MM.1S (cell line): ENCODE measurements around the gene TMEM69.

Experiments
- DNase-seq: peaks from one replicate; pipeline ENCODE4 v3.0.0-alpha.2; 2015
- H2AFZ ChIP-seq: fragments of 300-600 bp; sonication (generic); 2 replicates; pipeline ENCODE4 v1.6.0; 2016; ENCODE audit warnings: antibody characterized with exemption, low read length
- H3F3A ChIP-seq: fragments of 300-600 bp; sonication (generic); 2 replicates; pipeline ENCODE4 v1.6.1; 2016; ENCODE audit warnings: mild to moderate bottlenecking, antibody characterized with exemption, low read length, moderate library complexity, mixed read lengths; ENCODE audit not compliant: insufficient read depth
- H3K27ac ChIP-seq: fragments of 300-600 bp; sonication (generic); 2 replicates; pipeline ENCODE4 v1.5.1; 2016; ENCODE audit warnings: mild to moderate bottlenecking, low read length
- H3K27me3 ChIP-seq: fragments of 300-600 bp; sonication (generic); replicated peaks from 2 replicates; pipeline ENCODE4 v1.6.0; 2016; ENCODE audit warnings: low read length; ENCODE audit not compliant: insufficient read depth
- H3K36me3 ChIP-seq: fragments of 300-600 bp; sonication (generic); replicated peaks from 2 replicates; pipeline ENCODE4 v1.6.1; 2016; ENCODE audit warnings: mild to moderate bottlenecking, low read length, mixed read lengths; ENCODE audit not compliant: insufficient read depth
- H3K4me1 ChIP-seq: fragments of 300-600 bp; sonication (generic); 2 replicates; pipeline ENCODE4 v1.6.1; 2016; ENCODE audit warnings: low read length, mixed read lengths
- H3K4me2 ChIP-seq: fragments of 300-600 bp; sonication (generic); 2 replicates; pipeline ENCODE4 v1.6.0; 2016; ENCODE audit warnings: low read depth, low read length
- H3K4me3 ChIP-seq: fragments of 300-600 bp; sonication (generic); 2 replicates; pipeline ENCODE4 v1.5.1; 2016; ENCODE audit warnings: low read length, mixed read lengths
- H3K79me2 ChIP-seq: fragments of 300-600 bp; sonication (generic); 2 replicates; pipeline ENCODE4 v1.6.1; 2016; ENCODE audit warnings: mixed run types, low read length, mixed read lengths
- H3K9ac ChIP-seq: fragments of 300-600 bp; sonication (generic); 2 replicates; pipeline ENCODE4 v1.6.1; 2016; ENCODE audit warnings: low read length, mixed read lengths
- H3K9me2 ChIP-seq: fragments of 300-600 bp; sonication (generic); replicated peaks from 2 replicates; pipeline ENCODE4 v1.6.1; 2016; ENCODE audit warnings: mild to moderate bottlenecking, low read length, mixed read lengths; ENCODE audit not compliant: insufficient read depth
- H3K9me3 ChIP-seq: fragments of 300-600 bp; sonication (generic); replicated peaks from 2 replicates; pipeline ENCODE4 v1.6.1; 2016; ENCODE audit warnings: mild to moderate bottlenecking, low read length, mixed read lengths; ENCODE audit not compliant: insufficient read depth
- H4K20me1 ChIP-seq: fragments of 300-600 bp; sonication (generic); 2 replicates; pipeline ENCODE4 v1.6.1; 2016; ENCODE audit warnings: mild to moderate bottlenecking, low read length, moderate library complexity, mixed read lengths; ENCODE audit not compliant: insufficient read depth
- EZH2 ChIP-seq: fragments of 300-600 bp; sonication (generic); optimal IDR thresholded peaks from 2 replicates; pipeline ENCODE3; 2017; ENCODE audit warnings: low read depth, mild to moderate bottlenecking, antibody characterized with exemption, low read length, mixed read lengths
- EZH2phosphoT487 ChIP-seq: fragments of 300-600 bp; sonication (generic); IDR thresholded peaks from 2 replicates; pipeline ENCODE4 v1.6.1; 2018; ENCODE audit warnings: antibody characterized with exemption, low read length
- TF ChIP-seq, protein P1 (sequence below): fragments of 300-600 bp; sonication (generic); IDR thresholded peaks from 2 replicates; pipeline ENCODE4 v1.5.1; 2016; ENCODE audit warnings: antibody characterized with exemption, low read length, mixed read lengths

Gene TMEM69

GRCh38 chr1:45643978-45644377 is 44.0 kb upstream of the TMEM69 start:
- Histone ChIP-seq H2AFZ (no peak overlapping the region), H3K79me2 (peaks cover 8% of the 10 kb centered on the region; the same call in 1 of the 2 replicates), H3K9me3 (no peaks in the 10 kb centered on the region), H3K27me3 (no peaks in the 10 kb centered on the region), H3K4me2 (no peak overlapping the region), H3F3A (0 out of 2 replicates have a peak, but pooled peaks cover 4% of the 10 kb centered on the region), H3K36me3 (peaks cover 3% of the 10 kb centered on the region; the same call in 1 of the 2 replicates), H3K9ac (no peak overlapping the region; the same call in 1 of the 2 replicates), H3K4me1 (peaks cover 8% of the 10 kb centered on the region; the same call in 1 of the 2 replicates), H3K4me3 (no peak overlapping the region), H3K9me2 (no peaks in the 10 kb centered on the region), H3K27ac (peak overlapping the region; percentile 3; the same call in 1 of the 2 replicates), H4K20me1 (no peaks in the 10 kb centered on the region)
- DNase-seq, result peak; percentile 50
- TF ChIP-seq, protein P1, sequence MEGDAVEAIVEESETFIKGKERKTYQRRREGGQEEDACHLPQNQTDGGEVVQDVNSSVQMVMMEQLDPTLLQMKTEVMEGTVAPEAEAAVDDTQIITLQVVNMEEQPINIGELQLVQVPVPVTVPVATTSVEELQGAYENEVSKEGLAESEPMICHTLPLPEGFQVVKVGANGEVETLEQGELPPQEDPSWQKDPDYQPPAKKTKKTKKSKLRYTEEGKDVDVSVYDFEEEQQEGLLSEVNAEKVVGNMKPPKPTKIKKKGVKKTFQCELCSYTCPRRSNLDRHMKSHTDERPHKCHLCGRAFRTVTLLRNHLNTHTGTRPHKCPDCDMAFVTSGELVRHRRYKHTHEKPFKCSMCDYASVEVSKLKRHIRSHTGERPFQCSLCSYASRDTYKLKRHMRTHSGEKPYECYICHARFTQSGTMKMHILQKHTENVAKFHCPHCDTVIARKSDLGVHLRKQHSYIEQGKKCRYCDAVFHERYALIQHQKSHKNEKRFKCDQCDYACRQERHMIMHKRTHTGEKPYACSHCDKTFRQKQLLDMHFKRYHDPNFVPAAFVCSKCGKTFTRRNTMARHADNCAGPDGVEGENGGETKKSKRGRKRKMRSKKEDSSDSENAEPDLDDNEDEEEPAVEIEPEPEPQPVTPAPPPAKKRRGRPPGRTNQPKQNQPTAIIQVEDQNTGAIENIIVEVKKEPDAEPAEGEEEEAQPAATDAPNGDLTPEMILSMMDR, result peak; percentile 45
- TF ChIP-seq EZH2phosphoT487, result no peak
- TF ChIP-seq EZH2, result no peak

- Histone ChIP-seq H3K9ac (no peak overlapping the region; the same call in 1 of the 2 replicates), H3K4me1 (peaks cover 8% of the 10 kb centered on the region; the same call in 1 of the 2 replicates), H3K27me3 (no peaks in the 10 kb centered on the region), H3K79me2 (peaks cover 14% of the 10 kb centered on the region), H3F3A (0 out of 2 replicates have a peak, but pooled peaks cover 4% of the 10 kb centered on the region), H3K9me2 (no peaks in the 10 kb centered on the region), H2AFZ (no peak overlapping the region), H3K36me3 (no peaks in the 10 kb centered on the region; the same call in 1 of the 2 replicates), H3K27ac (peak overlapping the region; percentile 3; the same call in 1 of the 2 replicates), H3K9me3 (no peaks in the 10 kb centered on the region), H3K4me3 (no peak overlapping the region), H3K4me2 (no peak overlapping the region), H4K20me1 (no peaks in the 10 kb centered on the region)
- no peak for TF ChIP-seq EZH2
- no peak for TF ChIP-seq EZH2phosphoT487
- TF ChIP-seq, protein P1, result no peak
- no peak for DNase-seq
These were observed 43.3 kb upstream of the TMEM69 start for GRCh38 chr1:45644661-45645060.

- no peaks in the 10 kb centered on the region for H3K9me3 ChIP-seq
- H3K27ac ChIP-seq, result no peak overlapping the region
- H3K4me3 ChIP-seq, result no peak overlapping the region
- no peaks in the 10 kb centered on the region for H4K20me1 ChIP-seq
- H3K36me3 ChIP-seq, result peaks cover 3% of the 10 kb centered on the region; the same call in 1 of the 2 replicates
- DNase-seq, result no peak
- H3K79me2 ChIP-seq, result peaks cover 34% of the 10 kb centered on the region
- no peak overlapping the region for H3K9ac ChIP-seq
- no peaks in the 10 kb centered on the region for H3K9me2 ChIP-seq
- TF ChIP-seq EZH2, result no peak
- no peak for TF ChIP-seq EZH2phosphoT487
- TF ChIP-seq, protein P1, result no peak
- H3F3A ChIP-seq, result 0 out of 2 replicates have a peak, but pooled peaks cover 4% of the 10 kb centered on the region
- no peak overlapping the region for H3K4me2 ChIP-seq
- H2AFZ ChIP-seq, result no peak overlapping the region
- no peaks in the 10 kb centered on the region for H3K27me3 ChIP-seq
- peaks cover 8% of the 10 kb centered on the region; the same call in 1 of the 2 replicates for H3K4me1 ChIP-seq
These were observed 40.5 kb upstream of the TMEM69 start for GRCh38 chr1:45647248-45648021.
